Common myeloid progenitor, CD34-positive (primary cell): ENCODE data around the gene DHX15.
A peak's percentile ranks its signal among the peaks of the same experiment; 100 is the strongest.

Experiments used
- CTCF ChIA-PET: fragments of 350-600 bp; sonication (Branson Sonifier 250); formaldehyde crosslinking; loops from one replicate; lab custom pipeline; 2021; ENCODE audit warnings: antibody characterized with exemption; lab: Charles Lee
- POLR2A ChIA-PET: fragments of 350-600 bp; sonication (Branson Sonifier 250); formaldehyde crosslinking; loops from one replicate; lab custom pipeline; 2021; ENCODE audit warnings: antibody characterized with exemption; lab: Charles Lee
- DNase-seq, 3 donors: peaks; one replicate each; pipeline versions ENCODE4 v3.0.0 to v3.0.0-alpha.2; 2013
- H3K27ac ChIP-seq, 2 experiments: 1 replicate in 1 of 2; 2 replicates in 1 of 2; pipeline ENCODE4 v1.7.0; 2013; ENCODE audit warnings: inconsistent platforms in 2 of 2, low read length in 2 of 2, mild to moderate bottlenecking in 2 of 2, low read depth in 1 of 2, moderate library complexity in 1 of 2; ENCODE audit not compliant: severe bottlenecking in 2 of 2, insufficient read depth in 1 of 2, poor library complexity in 1 of 2
- H3K27me3 ChIP-seq, 5 experiments: replicated peaks in 2 of 5; 1 replicate in 3 of 5; 2 replicates in 2 of 5; pipeline versions ENCODE4 v1.6.1 to v1.7.0; 2013; ENCODE audit warnings: low read length in 4 of 5, mild to moderate bottlenecking in 2 of 5, moderate library complexity in 2 of 5, inconsistent platforms in 1 of 5; ENCODE audit not compliant: insufficient read depth in 5 of 5, control insufficient read depth in 4 of 5
- H3K36me3 ChIP-seq, 4 experiments: 1 replicate in 2 of 4; 2 replicates in 2 of 4; pipeline versions ENCODE4 v1.6.1 to v1.7.0; 2013; ENCODE audit warnings: low read length in 3 of 4, control low read depth in 1 of 4, mild to moderate bottlenecking in 1 of 4; ENCODE audit not compliant: control insufficient read depth in 4 of 4, insufficient read depth in 4 of 4
- H3K4me1 ChIP-seq, 4 experiments: 1 replicate in 3 of 4; 2 replicates in 1 of 4; pipeline versions ENCODE4 v1.6.1 to v1.7.1; 2013; ENCODE audit warnings: low read length in 3 of 4, mild to moderate bottlenecking in 3 of 4, control low read depth in 1 of 4, inconsistent platforms in 1 of 4, moderate library complexity in 1 of 4; ENCODE audit not compliant: control insufficient read depth in 4 of 4, insufficient read depth in 4 of 4; ENCODE audit errors: control extremely low read depth in 1 of 4
- H3K4me3 ChIP-seq, 7 experiments: 1 replicate in 4 of 7; 2 replicates in 3 of 7; pipeline versions ENCODE4 v1.5.1 to v1.7.0; 2013; ENCODE audit warnings: mild to moderate bottlenecking in 7 of 7, low read length in 6 of 7, moderate library complexity in 6 of 7, inconsistent platforms in 2 of 7, low read depth in 2 of 7, control low read depth in 1 of 7; ENCODE audit not compliant: insufficient read depth in 4 of 7, control insufficient read depth in 1 of 7; ENCODE audit errors: extremely low read depth in 1 of 7
- H3K9me3 ChIP-seq, 5 experiments: 1 replicate in 4 of 5; 2 replicates in 1 of 5; pipeline versions ENCODE4 v1.6.1 to v1.7.1; 2013; ENCODE audit warnings: low read length in 4 of 5, mild to moderate bottlenecking in 2 of 5, inconsistent platforms in 1 of 5, low read depth in 1 of 5, moderate library complexity in 1 of 5; ENCODE audit not compliant: control insufficient read depth in 4 of 5, insufficient read depth in 2 of 5; ENCODE audit errors: control extremely low read depth in 1 of 5
- WGBS: methylation state at CpG from one replicate; pipeline ENCODE4 v1.1.5; 2013; ENCODE audit not compliant: insufficient coverage; 5-methylcytosine and 5-hydroxymethylcytosine counted together

Gene DHX15

GRCh38 chr4:24588216-24588954, 4.0 kb upstream of the DHX15 start:
- Histone ChIP-seq H3K4me1 (peaks cover 0 to 3% (median 1%) of the 10 kb centered on the region in 4 experiments), H3K36me3 (no peaks in the 10 kb centered on the region), H3K4me3 (no peak overlapping the region), H3K27ac (no peak overlapping the region), H3K9me3 (peaks cover 3 to 24% (median 15%) of the 10 kb centered on the region in 5 experiments), H3K27me3 (peaks cover 0 to 4% (median 0%) of the 10 kb centered on the region in 5 experiments)
- POLR2A ChIA-PET, result no interaction called here
- CTCF ChIA-PET, result no interaction called here
- peak in 2 of 3 donors; percentile 31 to 58 for DNase-seq
- 92% methylated on average over 5 of the region's 7 CpGs for WGBS

DNA sequence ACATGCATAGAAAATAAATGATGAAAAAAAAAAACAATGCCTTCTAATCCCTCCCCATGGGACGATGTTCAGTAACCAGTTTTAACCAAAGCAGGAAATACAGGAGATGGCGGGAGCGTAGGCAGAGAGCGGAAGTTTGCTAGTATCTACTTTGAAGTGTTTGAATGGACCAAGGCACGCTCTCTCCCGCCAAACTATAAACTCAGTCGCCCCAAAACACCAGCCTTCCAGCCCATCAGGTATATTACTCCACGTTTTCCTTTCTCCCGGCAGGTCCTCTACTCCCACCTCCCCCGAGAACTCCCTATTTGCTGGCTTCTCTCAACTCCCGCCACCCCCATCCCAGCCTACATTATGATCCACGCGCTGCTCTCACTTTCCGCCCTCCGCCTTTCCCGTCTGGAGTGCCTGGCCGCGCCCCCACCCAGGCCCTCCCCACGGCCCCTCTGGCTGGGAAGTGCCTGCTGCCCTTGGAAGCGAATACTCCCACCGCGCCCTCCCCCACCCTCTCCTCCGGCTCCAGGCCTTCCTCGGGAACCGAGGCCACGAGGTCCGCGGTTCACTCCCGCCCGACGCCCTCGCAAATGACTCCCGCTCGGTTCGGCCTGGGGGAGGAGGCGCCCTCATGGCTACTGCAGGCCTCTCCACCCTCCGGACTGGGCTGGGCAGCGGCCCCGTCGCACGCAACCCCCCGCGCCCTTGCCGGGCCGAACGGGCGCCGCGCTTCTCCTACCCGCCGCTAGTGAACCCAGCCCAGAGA, 723 bp downstream of the DHX15 start:
- Histone ChIP-seq H3K27me3 (no peaks in the 10 kb centered on the region), H3K36me3 (peaks cover 0 to 21% (median 3%) of the 10 kb centered on the region in 4 experiments), H3K4me1 (peaks cover 9 to 27% (median 24%) of the 10 kb centered on the region in 4 experiments), H3K4me3 (peak overlapping the region; percentile 88 to 99 (median 97)), H3K27ac (peak overlapping the region; percentile 98 to 99), H3K9me3 (no peaks in the 10 kb centered on the region)
- DNase-seq, result peak; percentile 34 to 57 (median 43)
- ChIA-PET POLR2A (interaction anchor here (1.0 kb wide), 1 partner anchor 11 kb away, joined by 3 read pairs; no protein-coding TSS in a partner anchor), CTCF (interaction anchor here (0.9 to 1.9 kb wide), 5 partner anchors 11 to 104 kb away, joined by 3 to 11 read pairs (median 4); no protein-coding TSS in a partner anchor)
- WGBS, result under 1% methylated on average over 34 of the region's 51 CpGs

- CTCF ChIA-PET, result interaction anchor here (0.9 to 1.9 kb wide), 4 partner anchors 10 to 105 kb away, joined by 3 to 11 read pairs (median 4); no protein-coding TSS in a partner anchor
- Histone ChIP-seq H3K4me3 (peak overlapping the region in 6 of 7 experiments; percentile 88 to 99 (median 98)), H3K36me3 (peaks cover 0 to 31% (median 3%) of the 10 kb centered on the region in 4 experiments), H3K4me1 (peaks cover 9 to 32% (median 25%) of the 10 kb centered on the region in 4 experiments), H3K9me3 (no peaks in the 10 kb centered on the region), H3K27me3 (no peaks in the 10 kb centered on the region), H3K27ac (peak overlapping the region in 1 of 2 experiments; percentile 99)
- DNase-seq, result peak in 1 of 3 donors; percentile 26
- 100% methylated on average over 1 of the region's 5 CpGs for WGBS
- POLR2A ChIA-PET, result no interaction called here
Measured at GRCh38 chr4:24582235-24582832, 2.0 kb downstream of the DHX15 start.

- DNase-seq, result peak in 2 of 3 donors; percentile 34 to 41
- H3K4me1 ChIP-seq, result peaks cover 9 to 29% (median 24%) of the 10 kb centered on the region in 4 experiments
- H3K9me3 ChIP-seq, result no peaks in the 10 kb centered on the region
- H3K4me3 ChIP-seq, result no peak overlapping the region
- peaks cover 13 to 68% (median 27%) of the 10 kb centered on the region in 4 experiments for H3K36me3 ChIP-seq
- WGBS, result 75% methylated on average over 4 of the region's 4 CpGs
- ChIA-PET POLR2A (no interaction called here), CTCF (no interaction called here)
- no peaks in the 10 kb centered on the region for H3K27me3 ChIP-seq
- no peak overlapping the region for H3K27ac ChIP-seq
Measured at GRCh38 chr4:24578364-24578763, 6.0 kb downstream of the DHX15 start.

DNA sequence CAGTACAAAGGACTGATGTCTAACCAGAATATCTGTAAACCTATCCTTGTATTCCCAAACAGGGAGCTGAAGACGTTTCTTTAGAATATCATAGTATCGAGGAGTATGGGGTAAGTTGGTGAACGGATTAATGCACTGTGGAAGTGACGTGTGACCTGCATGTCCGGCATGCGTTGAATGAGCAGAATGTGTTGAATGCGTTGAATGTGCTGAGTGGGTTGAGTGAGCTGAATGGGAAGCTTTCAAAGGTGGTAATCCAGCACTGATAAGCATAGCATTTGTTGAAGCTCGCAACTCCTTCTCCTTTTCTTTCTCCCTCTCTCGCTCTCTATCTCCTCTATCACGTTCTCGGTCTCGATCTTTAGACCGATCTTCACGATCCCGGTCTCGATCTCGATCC, 8.1 kb downstream of the DHX15 start:
- H3K27ac ChIP-seq, result no peak overlapping the region
- 91% methylated on average over 14 of the region's 17 CpGs for WGBS

DNA sequence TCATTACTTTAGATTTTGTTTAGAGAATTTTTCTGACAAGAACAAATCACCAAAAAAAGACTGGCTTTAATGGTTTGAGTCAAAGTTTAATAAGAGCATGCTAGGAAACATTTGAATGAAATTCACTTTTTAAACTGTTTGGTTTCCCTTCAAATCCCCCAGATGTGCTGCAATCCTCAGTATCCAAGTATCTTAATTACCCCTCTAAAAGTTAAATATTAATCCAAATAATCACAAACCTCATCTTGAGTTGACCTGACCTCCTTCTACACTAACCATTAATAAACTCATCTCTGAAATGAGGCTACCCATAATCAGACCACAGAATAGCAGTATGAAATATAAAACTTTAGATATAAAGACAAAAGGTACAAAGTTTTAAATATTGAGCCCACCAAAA, 10.1 kb downstream of the DHX15 start:
- peaks cover 0 to 18% (median 5%) of the 10 kb centered on the region in 4 experiments for H3K4me1 ChIP-seq
- ChIA-PET CTCF (interaction anchor here (0.7 to 4.4 kb wide), 4 partner anchors 14 to 111 kb away, joined by 3 to 40 read pairs (median 4); no protein-coding TSS in a partner anchor), POLR2A (interaction anchor here (0.7 kb wide), 1 partner anchor 12 kb away, joined by 6 read pairs; no protein-coding TSS in a partner anchor)
- peaks cover 23 to 82% (median 49%) of the 10 kb centered on the region in 4 experiments for H3K36me3 ChIP-seq
- no peak for DNase-seq
- no peak overlapping the region for H3K4me3 ChIP-seq
- no peaks in the 10 kb centered on the region for H3K27me3 ChIP-seq
- no peaks in the 10 kb centered on the region for H3K9me3 ChIP-seq
- H3K27ac ChIP-seq, result no peak overlapping the region

More for the DNA sequence above, 8.1 kb downstream of the DHX15 start:
- no peaks in the 10 kb centered on the region for H3K27me3 ChIP-seq
- H3K4me3 ChIP-seq, result no peak overlapping the region
- peaks cover 21 to 75% (median 38%) of the 10 kb centered on the region in 4 experiments for H3K36me3 ChIP-seq
- no peak for DNase-seq
- H3K4me1 ChIP-seq, result peaks cover 0 to 11% (median 6%) of the 10 kb centered on the region in 4 experiments
- ChIA-PET CTCF (no interaction called here), POLR2A (no interaction called here)
- no peaks in the 10 kb centered on the region for H3K9me3 ChIP-seq
